Neural cell (in vitro differentiated cells): ENCODE data around the gene APP. TPM values are rescaled to one million over a fixed set of nuclear protein-coding genes. Genes with fewer than 3 reads are reported as not detected.

ENCODE experiments used
- H2AFZ ChIP-seq: fragments of 200-600, 300-800 bp; sonication (generic), shearing (Covaris generic); 2 replicates; pipeline ENCODE4 v1.6.0; 2014; ENCODE audit warnings: low read depth, mild to moderate bottlenecking, antibody characterized with exemption, low read length, moderate library complexity
- H3F3A ChIP-seq: fragments of 200-600 bp; shearing (Covaris generic); 2 replicates; pipeline ENCODE4 v1.6.1; 2016; ENCODE audit warnings: mild to moderate bottlenecking, moderate library complexity, mixed read lengths, antibody characterized with exemption, low read length; ENCODE audit not compliant: insufficient read depth, poor library complexity, severe bottlenecking
- H3K27ac ChIP-seq: fragments of 200-600, 300-800 bp; sonication (generic), shearing (Covaris generic); 2 replicates; pipeline ENCODE4 v1.5.1; 2014; ENCODE audit warnings: mild to moderate bottlenecking, low read length, moderate library complexity
- H3K27me3 ChIP-seq: fragments of 300-800, 200-600 bp; sonication (generic), shearing (Covaris generic); 2 replicates; pipeline ENCODE4 v1.6.0; 2014; ENCODE audit warnings: mild to moderate bottlenecking, low read depth, low read length, moderate library complexity; ENCODE audit not compliant: insufficient read depth
- H3K36me3 ChIP-seq: fragments of 300-800, 200-600 bp; sonication (generic), shearing (Covaris generic); 2 replicates; pipeline ENCODE4 v1.5.1; 2014; ENCODE audit warnings: mild to moderate bottlenecking, antibody characterized with exemption, low read length, moderate library complexity; ENCODE audit not compliant: insufficient read depth
- H3K4me2 ChIP-seq: fragments of 300-800, 200-600 bp; sonication (generic), shearing (Covaris generic); 2 replicates; pipeline ENCODE4 v1.6.0; 2014; ENCODE audit warnings: mild to moderate bottlenecking, low read length
- H3K4me3 ChIP-seq: fragments of 300-800, 200-600 bp; sonication (generic), shearing (Covaris generic); 2 replicates; pipeline ENCODE4 v1.5.1; 2014; ENCODE audit warnings: mild to moderate bottlenecking, low read length, moderate library complexity
- H3K79me2 ChIP-seq: fragments of 200-600 bp; shearing (Covaris generic); replicated peaks from 2 replicates; pipeline ENCODE4 v1.6.0; 2014; ENCODE audit warnings: mild to moderate bottlenecking, low read length, moderate library complexity; ENCODE audit not compliant: insufficient read depth
- H3K9ac ChIP-seq: fragments of 300-800, 200-600 bp; sonication (generic), shearing (Covaris generic); 2 replicates; pipeline ENCODE4 v1.6.1; 2016; ENCODE audit warnings: mild to moderate bottlenecking, low read length, mixed read lengths
- H3K9me2 ChIP-seq: fragments of 200-600 bp; shearing (Covaris generic); 2 replicates; pipeline ENCODE4 v1.6.1; 2016; ENCODE audit warnings: mild to moderate bottlenecking, low read length, mixed read lengths; ENCODE audit not compliant: insufficient read depth
- H3K9me3 ChIP-seq: fragments of 200-600, 300-800 bp; sonication (generic), shearing (Covaris generic); 2 replicates; pipeline ENCODE4 v1.6.1; 2016; ENCODE audit warnings: mild to moderate bottlenecking, mixed run types, low read length, moderate library complexity, mixed read lengths
- H4K20me1 ChIP-seq: fragments of 200-600 bp; shearing (Covaris generic); 2 replicates; pipeline ENCODE4 v1.6.1; 2016; ENCODE audit warnings: mild to moderate bottlenecking, mixed run types; ENCODE audit not compliant: insufficient read depth
- CTCF ChIP-seq: fragments of 450-650 bp; IDR thresholded peaks from 2 replicates; pipeline ENCODE4 v1.5.1; 2014; ENCODE audit warnings: antibody characterized with exemption, mild to moderate bottlenecking, moderate library complexity; ENCODE audit not compliant: poor library complexity, severe bottlenecking
- EP300 ChIP-seq: fragments of 450-650 bp; conservative IDR thresholded peaks from 2 replicates; pipeline ENCODE4 v1.6.1; 2014; ENCODE audit warnings: antibody characterized with exemption, mild to moderate bottlenecking, moderate library complexity; ENCODE audit not compliant: poor library complexity, severe bottlenecking
- EZH2 ChIP-seq: fragments of 200-600, 300-800 bp; shearing (Covaris generic), sonication (generic); IDR thresholded peaks from 2 replicates; pipeline ENCODE4 v1.6.1; 2014; ENCODE audit warnings: antibody characterized with exemption, low read length, borderline replicate concordance, mild to moderate bottlenecking; ENCODE audit not compliant: insufficient read depth, poor library complexity, severe bottlenecking
- MXI1 ChIP-seq: fragments of 450-650 bp; conservative IDR thresholded peaks from 2 replicates; pipeline ENCODE4 v1.6.1; 2014; ENCODE audit warnings: antibody characterized with exemption, mild to moderate bottlenecking; ENCODE audit not compliant: poor library complexity, severe bottlenecking
- POLR2AphosphoS5 ChIP-seq: IDR thresholded peaks from 2 replicates; pipeline ENCODE4 v1.6.1; 2012
- RAD21 ChIP-seq: fragments of 450-650 bp; conservative IDR thresholded peaks from 2 replicates; pipeline ENCODE4 v1.6.1; 2014; ENCODE audit warnings: antibody characterized with exemption, mild to moderate bottlenecking, moderate library complexity
- REST ChIP-seq: IDR thresholded peaks from 2 replicates; pipeline ENCODE4 v1.6.1; 2012; ENCODE audit warnings: borderline replicate concordance
- SMC3 ChIP-seq: fragments of 450-650 bp; conservative IDR thresholded peaks from 2 replicates; pipeline ENCODE4 v1.6.1; 2014; ENCODE audit warnings: antibody characterized with exemption, mild to moderate bottlenecking, moderate library complexity; ENCODE audit not compliant: poor library complexity
- TAF1 ChIP-seq: IDR thresholded peaks from 2 replicates; pipeline ENCODE4 v1.6.1; 2012; ENCODE audit warnings: low read depth
- polyA plus RNA-seq: library from polyadenylated mRNA; depleted of rRNA; stranded (reverse); fragments of >200 nt; gene quantifications from 2 replicates; pipeline ENCODE4 v1.2.3, GENCODE V29; 2014

Gene APP
- polyA plus RNA-seq, 1 donor from 2014 or later: 470 TPM

GRCh38 chr21:26055841-26056264, 114.7 kb downstream of the APP start:
- Histone ChIP-seq H2AFZ (no peak overlapping the region), H3K9ac (no peak overlapping the region), H4K20me1 (no peaks in the 10 kb centered on the region), H3K9me3 (no peaks in the 10 kb centered on the region), H3K9me2 (no peaks in the 10 kb centered on the region), H3K4me2 (no peak overlapping the region), H3K36me3 (no peaks in the 10 kb centered on the region), H3K4me3 (no peak overlapping the region), H3K79me2 (peaks cover 58% of the 10 kb centered on the region), H3F3A (no peaks in the 10 kb centered on the region), H3K27me3 (no peaks in the 10 kb centered on the region), H3K27ac (no peak overlapping the region)
- TF ChIP-seq MXI1 (no peak), RAD21 (no peak), EP300 (no peak), POLR2AphosphoS5 (no peak), SMC3 (no peak)

- H4K20me1 ChIP-seq: no peaks in the 10 kb centered on the region
- peaks cover 63% of the 10 kb centered on the region for H3K79me2 ChIP-seq
- no peak overlapping the region for H3K4me2 ChIP-seq
- TF ChIP-seq SMC3 (no peak), MXI1 (no peak), EZH2 (no peak), RAD21 (no peak), REST (no peak), CTCF (no peak), POLR2AphosphoS5 (no peak), TAF1 (no peak), EP300 (no peak)
- no peaks in the 10 kb centered on the region for H3F3A ChIP-seq
- no peak overlapping the region for H3K27ac ChIP-seq
- no peak overlapping the region for H3K4me3 ChIP-seq
- H3K9me2 ChIP-seq: no peaks in the 10 kb centered on the region
- H2AFZ ChIP-seq: no peak overlapping the region
- H3K36me3 ChIP-seq: peaks cover under 1% of the 10 kb centered on the region
- H3K27me3 ChIP-seq: no peaks in the 10 kb centered on the region
- H3K9me3 ChIP-seq: no peaks in the 10 kb centered on the region
- no peak overlapping the region for H3K9ac ChIP-seq
These were observed 115.6 kb downstream of the APP start for GRCh38 chr21:26055010-26055409.
